ENCODE data around the gene TECPR1. TPM values are rescaled to one million over a fixed set of nuclear protein-coding genes. Genes with fewer than 3 reads are reported as not detected.

Gene TECPR1
- total RNA-seq, 1 experiment from 2014 or later: 11.5 TPM

DNA sequence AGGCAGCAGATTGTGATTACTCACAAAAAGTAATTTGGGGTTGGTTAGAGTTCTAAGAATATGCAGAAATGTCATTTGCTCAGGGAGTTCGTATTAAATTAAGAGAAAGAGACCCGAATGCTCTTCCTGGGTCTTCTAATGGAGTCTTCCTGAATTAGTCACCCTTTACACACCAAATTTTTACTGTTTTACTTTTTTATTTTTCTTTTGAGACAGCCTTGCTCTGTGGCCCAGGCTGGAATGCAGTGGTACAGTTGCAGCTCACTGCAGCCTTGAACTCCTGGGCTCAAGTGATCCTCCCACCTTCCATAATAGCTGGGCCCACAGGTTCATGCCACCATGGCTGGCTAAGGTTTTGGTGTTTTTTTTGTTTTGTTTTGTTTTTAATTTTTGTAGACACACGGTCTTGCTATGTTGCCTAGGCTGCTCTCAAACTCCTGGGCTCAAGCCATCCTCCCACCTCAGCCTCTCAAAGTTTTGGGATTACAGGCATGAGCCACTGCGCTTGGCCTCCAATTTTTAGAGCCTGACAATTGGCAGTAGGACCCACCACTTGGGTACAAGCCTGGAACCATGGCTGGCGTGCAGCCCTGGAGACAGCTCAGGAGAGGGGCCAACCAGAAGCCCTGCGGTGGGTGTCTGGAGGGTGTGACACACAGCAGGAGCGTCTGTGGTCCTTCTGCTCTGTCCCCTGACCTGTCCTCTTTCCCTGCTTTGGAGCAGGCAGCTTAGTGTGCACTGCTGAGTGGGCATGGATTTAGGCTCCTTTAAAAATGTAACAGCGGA lies 57.2 kb downstream of the TECPR1 start:
- Histone ChIP-seq H3K4me2 (ENCODE audit: low read length) (no peak overlapping the region), H3F3A (ENCODE audit: low read length, unreplicated experiment) (no peaks in the 10 kb centered on the region), H3K27me3 (ENCODE audit: low read length) (no peaks in the 10 kb centered on the region), H3K9me3 (ENCODE audit: low read length) (no peaks in the 10 kb centered on the region), H2AFZ (ENCODE audit: low read length) (no peak overlapping the region), H3K4me1 (ENCODE audit: insufficient read depth, low read length) (no peaks in the 10 kb centered on the region), H3K36me3 (ENCODE audit: low read depth, low read length) (0 out of 2 replicates have a peak, but pooled peaks cover 7% of the 10 kb centered on the region), H3K4me3 (ENCODE audit: low read length) (no peak overlapping the region), H4K20me1 (ENCODE audit: low read length) (no peaks in the 10 kb centered on the region), H3K9me2 (replicated peaks; ENCODE audit: low read length) (no peaks in the 10 kb centered on the region), H3K9ac (ENCODE audit: low read length) (no peak overlapping the region), H3K79me2 (ENCODE audit: low read length) (0 out of 2 replicates have a peak, but pooled peaks cover 7% of the 10 kb centered on the region), H3K27ac (ENCODE audit: low read length) (no peak overlapping the region)
- no TSS peak for BruUV-seq (replicated peaks)
- ChIA-PET POLR2A (ENCODE audit: unreplicated experiment) (no interaction called here), CTCF (no interaction called here)
- ATAC-seq: no peak
- no peak for DNase-seq
- TF ChIP-seq EZH2phosphoT487 (IDR thresholded peaks at IDR 0.05; ENCODE audit: borderline replicate concordance, low read length) (no peak), EZH2 (IDR thresholded peaks at IDR 0.05; ENCODE audit: low read length, unreplicated experiment) (no peak)
- TF ChIP-seq, protein P1, sequence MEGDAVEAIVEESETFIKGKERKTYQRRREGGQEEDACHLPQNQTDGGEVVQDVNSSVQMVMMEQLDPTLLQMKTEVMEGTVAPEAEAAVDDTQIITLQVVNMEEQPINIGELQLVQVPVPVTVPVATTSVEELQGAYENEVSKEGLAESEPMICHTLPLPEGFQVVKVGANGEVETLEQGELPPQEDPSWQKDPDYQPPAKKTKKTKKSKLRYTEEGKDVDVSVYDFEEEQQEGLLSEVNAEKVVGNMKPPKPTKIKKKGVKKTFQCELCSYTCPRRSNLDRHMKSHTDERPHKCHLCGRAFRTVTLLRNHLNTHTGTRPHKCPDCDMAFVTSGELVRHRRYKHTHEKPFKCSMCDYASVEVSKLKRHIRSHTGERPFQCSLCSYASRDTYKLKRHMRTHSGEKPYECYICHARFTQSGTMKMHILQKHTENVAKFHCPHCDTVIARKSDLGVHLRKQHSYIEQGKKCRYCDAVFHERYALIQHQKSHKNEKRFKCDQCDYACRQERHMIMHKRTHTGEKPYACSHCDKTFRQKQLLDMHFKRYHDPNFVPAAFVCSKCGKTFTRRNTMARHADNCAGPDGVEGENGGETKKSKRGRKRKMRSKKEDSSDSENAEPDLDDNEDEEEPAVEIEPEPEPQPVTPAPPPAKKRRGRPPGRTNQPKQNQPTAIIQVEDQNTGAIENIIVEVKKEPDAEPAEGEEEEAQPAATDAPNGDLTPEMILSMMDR (conservative IDR thresholded peaks at IDR 0.05; ENCODE audit: low read depth, low read length): no peak
- intact Hi-C loops (cut with micrococcal nuclease): no loop called here

DNA sequence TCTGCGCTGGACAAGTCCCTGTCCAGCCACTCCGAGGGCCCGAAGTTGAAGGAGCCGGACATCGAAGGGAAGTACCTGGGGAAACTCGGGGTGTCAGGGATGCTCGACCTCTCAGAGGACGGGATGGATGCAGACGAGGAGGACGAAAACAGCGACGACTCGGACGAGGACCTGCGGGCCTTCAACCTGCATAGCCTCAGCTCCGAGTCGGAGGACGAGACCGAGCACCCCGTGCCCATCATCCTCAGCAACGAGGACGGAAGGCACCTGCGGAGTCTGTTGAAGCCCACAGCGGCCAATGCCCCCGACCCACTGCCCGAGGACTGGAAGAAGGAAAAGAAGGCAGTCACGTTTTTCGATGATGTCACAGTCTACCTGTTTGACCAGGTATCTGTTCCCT lies 57.8 kb downstream of the TECPR1 start:
- DNase-seq (no peak), ATAC-seq (no peak)
- no peak overlapping the region for H3K9ac ChIP-seq (ENCODE audit: low read length)
- no peaks in the 10 kb centered on the region for H3K4me1 ChIP-seq (ENCODE audit: insufficient read depth, low read length)
- no peaks in the 10 kb centered on the region for H3F3A ChIP-seq (ENCODE audit: low read length, unreplicated experiment)
- intact Hi-C loops (cut with micrococcal nuclease): no loop called here
- ChIA-PET POLR2A (ENCODE audit: unreplicated experiment) (no interaction called here), CTCF (no interaction called here)
- TF ChIP-seq, protein P1 (conservative IDR thresholded peaks at IDR 0.05; ENCODE audit: low read depth, low read length): no peak
- TF ChIP-seq EZH2 (IDR thresholded peaks at IDR 0.05; ENCODE audit: low read length, unreplicated experiment) (no peak), EZH2phosphoT487 (IDR thresholded peaks at IDR 0.05; ENCODE audit: borderline replicate concordance, low read length) (no peak)
- H3K9me3 ChIP-seq (ENCODE audit: low read length): no peaks in the 10 kb centered on the region
- H3K27me3 ChIP-seq (ENCODE audit: low read length): no peaks in the 10 kb centered on the region
- no peaks in the 10 kb centered on the region for H4K20me1 ChIP-seq (ENCODE audit: low read length)
- H3K36me3 ChIP-seq (ENCODE audit: low read depth, low read length): 0 out of 2 replicates have a peak, but pooled peaks cover 7% of the 10 kb centered on the region
- no peak overlapping the region for H3K4me3 ChIP-seq (ENCODE audit: low read length)
- no peak overlapping the region for H3K27ac ChIP-seq (ENCODE audit: low read length)
- no peaks in the 10 kb centered on the region for H3K9me2 ChIP-seq (replicated peaks; ENCODE audit: low read length)
- 0 out of 2 replicates have a peak, but pooled peaks cover 3% of the 10 kb centered on the region for H3K79me2 ChIP-seq (ENCODE audit: low read length)
- H3K4me2 ChIP-seq (ENCODE audit: low read length): no peak overlapping the region
- no peak overlapping the region for H2AFZ ChIP-seq (ENCODE audit: low read length)
- BruUV-seq (replicated peaks): no TSS peak

Measured in PC-3 (cell line).